C4-2B (cell line): ENCODE results near the gene PAMR1.

Experiments used
- CTCF ChIP-seq: fragments of 450-650 bp; conservative IDR thresholded peaks from 2 replicates; pipeline ENCODE4 v1.5.1; 2017; ENCODE audit warnings: mild to moderate bottlenecking
- ZFX ChIP-seq: fragments of 450-650 bp; IDR thresholded peaks from 2 replicates; pipeline ENCODE4 v1.6.1; 2017

DNA sequence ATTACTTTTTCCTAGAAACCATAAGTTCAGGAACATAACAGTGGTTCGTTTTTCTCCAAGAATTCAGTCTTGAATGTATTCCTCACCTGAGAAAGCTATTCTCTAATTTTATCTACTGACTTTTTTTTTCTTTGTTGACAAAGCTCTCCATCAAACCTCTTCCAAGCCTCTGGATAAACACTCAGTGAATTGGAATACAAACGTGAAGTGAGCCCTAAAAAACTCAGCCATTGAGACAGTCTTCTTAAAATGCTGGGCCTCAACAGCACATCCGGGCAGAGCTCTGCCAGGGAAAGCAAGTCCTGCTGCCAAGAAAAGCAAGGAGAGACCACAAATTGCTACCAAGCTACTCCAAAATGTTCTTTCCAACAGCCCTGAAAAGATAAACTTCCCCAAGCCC is 98.3 kb downstream of the PAMR1 start:
- no peak for TF ChIP-seq CTCF
- TF ChIP-seq ZFX, result no peak
